NCI-H1092 (cell line): ENCODE data around the gene CST4.
"Not testable (repeated sequence)": the region's sequence is repeated elsewhere in the genome, so short reads cannot be mapped to it uniquely, and the experiment has no call there.

Experiments
- DNase-seq: peaks from one replicate; lab custom pipeline; 2025; lab: John Stamatoyannopoulos, UW

Gene CST4

GRCh38 chr20:23688684-23689398, at the start of gene CST4:
Gene CST4, minus strand, starts transcription at chr20:23689038. Its CDS starts 69 bp downstream, at chr20:23688969.
- not testable (repeated sequence) for DNase-seq

GRCh38 chr20:23735391-23735790, 46.6 kb upstream of the CST4 start:
- not testable (repeated sequence) for DNase-seq

GRCh38 chr20:23734949-23735348, 46.1 kb upstream of the CST4 start:
- DNase-seq = not testable (repeated sequence)

- not testable (repeated sequence) for DNase-seq
Observed at GRCh38 chr20:23734440-23734839, 45.6 kb upstream of the CST4 start.

GRCh38 chr20:23727016-23727415, 38.2 kb upstream of the CST4 start:
- no peak for DNase-seq

- no peak for DNase-seq
Observed at GRCh38 chr20:23725102-23725501, 36.3 kb upstream of the CST4 start.

- DNase-seq = not testable (repeated sequence)
Observed at GRCh38 chr20:23723659-23724307, 34.9 kb upstream of the CST4 start.

- not testable (repeated sequence) for DNase-seq
Observed at GRCh38 chr20:23722851-23723250, 34.0 kb upstream of the CST4 start.

GRCh38 chr20:23721962-23722361, 33.1 kb upstream of the CST4 start:
- no peak for DNase-seq

GRCh38 chr20:23719351-23719750, 30.5 kb upstream of the CST4 start:
- not testable (repeated sequence) for DNase-seq

- DNase-seq = not testable (repeated sequence)
Observed at GRCh38 chr20:23711778-23712177, 22.9 kb upstream of the CST4 start.

- no peak for DNase-seq
Observed at GRCh38 chr20:23710771-23711170, 21.9 kb upstream of the CST4 start.

GRCh38 chr20:23705895-23706294, 17.1 kb upstream of the CST4 start:
- DNase-seq = no peak

GRCh38 chr20:23702021-23702420, 13.2 kb upstream of the CST4 start:
- no peak for DNase-seq

GRCh38 chr20:23700931-23701330, 12.1 kb upstream of the CST4 start:
- no peak for DNase-seq

- no peak for DNase-seq
Observed at GRCh38 chr20:23697947-23698346, 9.1 kb upstream of the CST4 start.

GRCh38 chr20:23695068-23695395, 6.2 kb upstream of the CST4 start:
- DNase-seq = not testable (repeated sequence)

- DNase-seq = not testable (repeated sequence)
Observed at GRCh38 chr20:23694178-23695067, 5.6 kb upstream of the CST4 start.

- DNase-seq = not testable (repeated sequence)
Observed at GRCh38 chr20:23692725-23693619, 4.1 kb upstream of the CST4 start.

- DNase-seq = no peak
Observed at GRCh38 chr20:23691675-23692074, 2.8 kb upstream of the CST4 start.

- no peak for DNase-seq
Observed at GRCh38 chr20:23690581-23690980, 1.7 kb upstream of the CST4 start.

- no peak for DNase-seq
Observed at GRCh38 chr20:23689399-23689690, 507 bp upstream of the CST4 start.
